Transverse colon (tissue), 4 donors: ENCODE measurements around the gene CPA3. TPM values are rescaled to one million over a fixed set of nuclear protein-coding genes. Genes with fewer than 3 reads are reported as not detected.

Experiments used
- DNase-seq: peaks from one replicate; pipeline ENCODE4 v3.0.0-alpha.2; 2019
- H3K27ac ChIP-seq, 4 donors: fragments of 200-600 bp; sonication (generic); 2 replicates each; pipeline ENCODE4 v1.5.1; 2016 to 2018; ENCODE audit warnings: inconsistent platforms in 4 of 4
- H3K27me3 ChIP-seq: fragments of 200-600 bp; sonication (generic); 2 replicates; pipeline ENCODE4 v1.5.1; 2017; ENCODE audit warnings: inconsistent platforms
- H3K36me3 ChIP-seq, 4 donors: fragments of 200-600 bp; sonication (generic); 2 replicates each; pipeline ENCODE4 v1.5.1; 2017 to 2019; ENCODE audit warnings: inconsistent platforms in 4 of 4
- H3K4me1 ChIP-seq, 4 donors: fragments of 200-600 bp; sonication (generic); 2 replicates each; pipeline ENCODE4 v1.5.1; 2017 to 2020; ENCODE audit warnings: inconsistent platforms in 4 of 4
- H3K4me3 ChIP-seq, 4 donors: fragments of 200-600 bp; sonication (generic); 1 replicate in 1 of 4; 2 replicates in 3 of 4; pipeline versions ENCODE4 v1.5.1 to v1.6.1; 2017 to 2019; ENCODE audit warnings: inconsistent platforms in 4 of 4
- H3K9me3 ChIP-seq, 2 donors: fragments of 200-600 bp; sonication (generic); 2 replicates each; pipeline ENCODE4 v1.5.1; 2017 to 2019; ENCODE audit warnings: inconsistent platforms in 2 of 2
- EP300 ChIP-seq: sonication (generic); formaldehyde crosslinking; IDR thresholded peaks from one replicate; pipeline ENCODE4 v1.6.1; 2017; ENCODE audit warnings: antibody characterized with exemption, low read depth
- POLR2A ChIP-seq: fragments of 450-650 bp; IDR thresholded peaks from one replicate; pipeline ENCODE4 v1.6.1; 2016; ENCODE audit warnings: antibody characterized with exemption, mild to moderate bottlenecking, moderate library complexity
- POLR2AphosphoS5 ChIP-seq, 3 donors: sonication (generic); formaldehyde crosslinking; IDR thresholded peaks; one replicate each; pipeline ENCODE4 v1.6.1; 2016; ENCODE audit warnings: antibody characterized with exemption in 3 of 3
- WGBS, 2 donors: methylation state at CpG; one replicate each; pipeline ENCODE4 v1.1.5; 2018; ENCODE audit warnings: low coverage in 1 of 2; 5-methylcytosine and 5-hydroxymethylcytosine counted together
- in situ Hi-C, 4 donors: fragments of 200-750 bp; cut with MboI; loops; one replicate each; pipeline versions ENCODE4 v1.15.0 to v1.15.1; 2017; ENCODE audit warnings: low sequenced_read_pairs in 3 of 4, low pct_ligation_motif_present in 1 of 4, low pct_unique_long_range_greater_than_20kb in 1 of 4
- intact Hi-C: fragments of 100-400 bp; cut with DNase I; formaldehyde crosslinking; loops from one replicate; pipeline ENCODE4 v1.15.1; 2023; ENCODE audit warnings: low total_unique reads
- total RNA-seq, 4 donors: library from RNA; depleted of rRNA; stranded (reverse); fragments of >200 nt; gene quantifications; one replicate each; pipeline ENCODE4 v1.1.0, GENCODE V29; 2016
- TF ChIP-seq, protein P1 (sequence below), 5 experiments: fragments of 200-600 bp in 3 of 5; fragments of 450-650 bp in 2 of 5; sonication (generic) in 3 of 5; IDR thresholded peaks; 1 replicate in 2 of 5; 2 replicates in 3 of 5; pipeline ENCODE4 v1.5.1; 2016 to 2017; ENCODE audit warnings: antibody characterized with exemption in 5 of 5, inconsistent platforms in 3 of 5, mild to moderate bottlenecking in 2 of 5, moderate library complexity in 1 of 5

CPA3 gene
- total RNA-seq, 4 donors from 2014 or later = 0.80 to 5.6 (median 4.3) TPM

DNA sequence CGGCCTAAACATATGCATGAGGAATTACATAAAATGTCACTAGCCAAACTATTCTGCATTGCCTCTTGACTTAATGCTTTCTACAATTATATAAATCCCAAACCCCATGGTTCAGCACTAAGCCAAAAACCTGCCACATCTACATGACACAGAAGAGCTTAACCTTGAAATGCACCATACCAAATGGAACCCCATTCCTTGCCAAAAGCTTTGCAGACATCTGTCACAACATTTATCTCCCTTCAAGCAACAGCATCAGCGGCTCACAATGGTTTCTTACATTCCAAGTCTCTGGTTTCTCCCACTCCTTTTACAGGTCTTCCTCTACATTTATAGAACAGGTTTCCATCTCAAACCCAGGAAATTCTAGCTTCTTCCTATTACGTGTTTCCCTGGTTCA, 67.9 kb downstream of the CPA3 start:
- TF ChIP-seq POLR2A (no peak), EP300 (no peak), POLR2AphosphoS5 (IDR thresholded peaks at IDR 0.05) (no peak)
- TF ChIP-seq, protein P1, sequence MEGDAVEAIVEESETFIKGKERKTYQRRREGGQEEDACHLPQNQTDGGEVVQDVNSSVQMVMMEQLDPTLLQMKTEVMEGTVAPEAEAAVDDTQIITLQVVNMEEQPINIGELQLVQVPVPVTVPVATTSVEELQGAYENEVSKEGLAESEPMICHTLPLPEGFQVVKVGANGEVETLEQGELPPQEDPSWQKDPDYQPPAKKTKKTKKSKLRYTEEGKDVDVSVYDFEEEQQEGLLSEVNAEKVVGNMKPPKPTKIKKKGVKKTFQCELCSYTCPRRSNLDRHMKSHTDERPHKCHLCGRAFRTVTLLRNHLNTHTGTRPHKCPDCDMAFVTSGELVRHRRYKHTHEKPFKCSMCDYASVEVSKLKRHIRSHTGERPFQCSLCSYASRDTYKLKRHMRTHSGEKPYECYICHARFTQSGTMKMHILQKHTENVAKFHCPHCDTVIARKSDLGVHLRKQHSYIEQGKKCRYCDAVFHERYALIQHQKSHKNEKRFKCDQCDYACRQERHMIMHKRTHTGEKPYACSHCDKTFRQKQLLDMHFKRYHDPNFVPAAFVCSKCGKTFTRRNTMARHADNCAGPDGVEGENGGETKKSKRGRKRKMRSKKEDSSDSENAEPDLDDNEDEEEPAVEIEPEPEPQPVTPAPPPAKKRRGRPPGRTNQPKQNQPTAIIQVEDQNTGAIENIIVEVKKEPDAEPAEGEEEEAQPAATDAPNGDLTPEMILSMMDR (IDR thresholded peaks at IDR 0.05) = no peak
- in situ Hi-C loops = loop anchor here in 3 of 4 donors (25.0 kb wide), 1 partner anchor 546 kb away; no protein-coding TSS in a partner anchor
- no peak overlapping the region for H3K4me3 ChIP-seq
- WGBS, 2 donors = 68 to 88% methylated on average over 3 of the region's 3 CpGs
- H3K27me3 ChIP-seq = peaks cover 10% of the 10 kb centered on the region
- no peaks in the 10 kb centered on the region for H3K36me3 ChIP-seq
- no peaks in the 10 kb centered on the region for H3K4me1 ChIP-seq
- H3K9me3 ChIP-seq = no peaks in the 10 kb centered on the region
- intact Hi-C loops = loop anchor here (10.0 kb wide), 1 partner anchor 198 kb away; no protein-coding TSS in a partner anchor
- no peak overlapping the region for H3K27ac ChIP-seq
- no peak for DNase-seq

- H3K4me3 ChIP-seq = no peak overlapping the region
- no peaks in the 10 kb centered on the region for H3K9me3 ChIP-seq
- in situ Hi-C loops (loop anchor here in 3 of 4 donors (25.0 kb wide), 1 partner anchor 550 kb away; no protein-coding TSS in a partner anchor), intact Hi-C loops (loop anchor here (10.0 kb wide), 1 partner anchor 203 kb away; no protein-coding TSS in a partner anchor)
- WGBS, 2 donors = 77 to 78% methylated on average over 8 to 10 of the region's 10 CpGs
- no peak overlapping the region for H3K27ac ChIP-seq
- H3K36me3 ChIP-seq = no peaks in the 10 kb centered on the region
- DNase-seq = no peak
- H3K27me3 ChIP-seq = peaks cover 10% of the 10 kb centered on the region
- H3K4me1 ChIP-seq = no peaks in the 10 kb centered on the region
- no peak for TF ChIP-seq EP300
- TF ChIP-seq, protein P1 (IDR thresholded peaks at IDR 0.05) = no peak
- no peak for TF ChIP-seq POLR2AphosphoS5 (IDR thresholded peaks at IDR 0.05)
- no peak for TF ChIP-seq POLR2A
Measured at GRCh38 chr3:148937467-148938255, 72.6 kb downstream of the CPA3 start.

- TF ChIP-seq EP300 (no peak), POLR2A (no peak), POLR2AphosphoS5 (IDR thresholded peaks at IDR 0.05) (no peak)
- TF ChIP-seq, protein P1 (IDR thresholded peaks at IDR 0.05) = no peak
- intact Hi-C loops = loop anchor here (10.0 kb wide), 1 partner anchor 204 kb away; no protein-coding TSS in a partner anchor
- H3K27me3 ChIP-seq = peaks cover 10% of the 10 kb centered on the region
- H3K9me3 ChIP-seq = no peaks in the 10 kb centered on the region
- in situ Hi-C loops = loop anchor here in 3 of 4 donors (25.0 kb wide), 1 partner anchor 551 kb away; no protein-coding TSS in a partner anchor
- H3K27ac ChIP-seq = no peak overlapping the region
- 69 to 91% methylated on average over 2 of the region's 2 CpGs for WGBS, 2 donors
- DNase-seq = no peak
- peaks cover 0 to under 1% (median 0%) of the 10 kb centered on the region in 4 donors for H3K4me1 ChIP-seq
- H3K36me3 ChIP-seq = no peaks in the 10 kb centered on the region
- no peak overlapping the region for H3K4me3 ChIP-seq
Measured at GRCh38 chr3:148938306-148938705, 73.2 kb downstream of the CPA3 start.

- in situ Hi-C loops (loop anchor here in 3 of 4 donors (25.0 kb wide), 1 partner anchor 552 kb away; no protein-coding TSS in a partner anchor), intact Hi-C loops (loop anchor here (10.0 kb wide), 1 partner anchor 204 kb away; no protein-coding TSS in a partner anchor)
- H3K27me3 ChIP-seq = peaks cover 10% of the 10 kb centered on the region
- WGBS, 2 donors = 79 to 85% methylated on average over 3 to 7 of the region's 7 CpGs
- H3K4me1 ChIP-seq = peaks cover 0 to 6% (median 0%) of the 10 kb centered on the region in 4 donors
- TF ChIP-seq EP300 (no peak), POLR2AphosphoS5 (IDR thresholded peaks at IDR 0.05) (no peak), POLR2A (no peak)
- TF ChIP-seq, protein P1 (IDR thresholded peaks at IDR 0.05) = no peak
- H3K4me3 ChIP-seq = no peak overlapping the region
- no peak overlapping the region for H3K27ac ChIP-seq
- H3K9me3 ChIP-seq = no peaks in the 10 kb centered on the region
- no peak for DNase-seq
- no peaks in the 10 kb centered on the region for H3K36me3 ChIP-seq
Measured at GRCh38 chr3:148938936-148939335, 73.8 kb downstream of the CPA3 start.
